HG02884 (cell line): ENCODE results near the gene RNF19B.

Source experiments
- ATAC-seq: cut with Tn5 transposase; IDR thresholded peaks from one replicate; pipeline ENCODE4 v1.9.1; 2021; ENCODE audit warnings: mild to moderate bottlenecking, moderate library complexity; ENCODE audit not compliant: unreplicated experiment

RNF19B gene

GRCh38 chr1:32903991-32904785, 60.4 kb downstream of the RNF19B start:
- no peak for ATAC-seq

- no peak for ATAC-seq
These were observed 62.1 kb downstream of the RNF19B start for GRCh38 chr1:32902535-32902920.

GRCh38 chr1:32901823-32902534, 62.6 kb downstream of the RNF19B start:
- no peak for ATAC-seq

GRCh38 chr1:32900956-32901822, 63.4 kb downstream of the RNF19B start, which contains the start of gene TMEM54:
Gene TMEM54 (minus strand): TSS chr1:32901389. CDS start chr1:32901238, 151 bp downstream.
- ATAC-seq: no peak

GRCh38 chr1:32900371-32900955, 64.1 kb downstream of the RNF19B start:
- ATAC-seq: no peak

- ATAC-seq: no peak
These were observed 64.9 kb downstream of the RNF19B start for GRCh38 chr1:32899586-32900296.

- ATAC-seq: no peak
These were observed 65.7 kb downstream of the RNF19B start for GRCh38 chr1:32898958-32899357.

GRCh38 chr1:32898056-32898455, 66.6 kb downstream of the RNF19B start:
- no peak for ATAC-seq

GRCh38 chr1:32897082-32898049, 67.2 kb downstream of the RNF19B start:
- no peak for ATAC-seq

GRCh38 chr1:32896451-32896850, 68.2 kb downstream of the RNF19B start:
- no peak for ATAC-seq

GRCh38 chr1:32895325-32896215, 69.0 kb downstream of the RNF19B start:
- no peak for ATAC-seq

GRCh38 chr1:32894681-32895080, 69.9 kb downstream of the RNF19B start:
- ATAC-seq: no peak

- no peak for ATAC-seq
These were observed 70.5 kb downstream of the RNF19B start for GRCh38 chr1:32894019-32894600.

GRCh38 chr1:32893198-32894018, 71.2 kb downstream of the RNF19B start:
- no peak for ATAC-seq

- no peak for ATAC-seq
These were observed 72.0 kb downstream of the RNF19B start for GRCh38 chr1:32892368-32893197.

- no peak for ATAC-seq
These were observed 73.0 kb downstream of the RNF19B start for GRCh38 chr1:32891630-32892029.
